Naive thymus-derived CD8-positive, alpha-beta T cell (primary cell): ENCODE results near the gene RORC. TPM values are rescaled to one million over a fixed set of nuclear protein-coding genes. Genes with fewer than 3 reads are reported as not detected.

ENCODE experiments used
- ATAC-seq, 2 donors: fragments of 150-1000 bp; cut with Tn5 transposase in 1 of 2; sonication (Bioruptor Pico), chemical (Tn5 transposase) in 1 of 2; 1 replicate in 1 of 2; 2 replicates in 1 of 2; pipeline ENCODE4 v1.10.0; 2021; ENCODE audit warnings: mild to moderate bottlenecking in 2 of 2, moderate library complexity in 2 of 2
- POLR2A ChIA-PET: fragments of 350-600 bp; sonication (Branson Sonifier 250); formaldehyde crosslinking; loops from one replicate; lab custom pipeline; 2021; ENCODE audit warnings: antibody characterized with exemption; lab: Charles Lee
- DNase-seq, 10 donors: peaks; one replicate each; pipeline versions ENCODE4 v3.0.0 to v3.0.0-alpha.2; 2020 to 2022
- H3K27ac Mint-ChIP-seq, 10 donors: one replicate each; pipeline ENCODE4 v1.8.0; 2020 to 2022; ENCODE audit warnings: mild to moderate bottlenecking in 10 of 10, mixed read lengths in 10 of 10, moderate library complexity in 4 of 10, inconsistent platforms in 1 of 10
- H3K27me3 Mint-ChIP-seq, 5 donors: one replicate each; pipeline ENCODE4 v1.8.0; 2021 to 2022; ENCODE audit warnings: mixed read lengths in 5 of 5
- H3K36me3 Mint-ChIP-seq, 3 donors: one replicate each; pipeline ENCODE4 v1.8.0; 2020 to 2022; ENCODE audit warnings: mixed read lengths in 3 of 3, mild to moderate bottlenecking in 2 of 3, inconsistent platforms in 1 of 3
- H3K4me1 Mint-ChIP-seq, 4 donors: one replicate each; pipeline ENCODE4 v1.8.0; 2021 to 2022; ENCODE audit warnings: mixed read lengths in 4 of 4
- H3K4me3 Mint-ChIP-seq, 10 donors: one replicate each; pipeline ENCODE4 v1.8.0; 2020 to 2022; ENCODE audit warnings: mild to moderate bottlenecking in 10 of 10, mixed read lengths in 10 of 10, moderate library complexity in 6 of 10, inconsistent platforms in 1 of 10
- H3K9me3 Mint-ChIP-seq, 9 donors: one replicate each; pipeline ENCODE4 v1.8.0; 2020 to 2022; ENCODE audit warnings: mixed read lengths in 9 of 9, mild to moderate bottlenecking in 3 of 9, inconsistent platforms in 1 of 9, moderate library complexity in 1 of 9
- polyA plus RNA-seq, 3 donors: library from polyadenylated mRNA; unstranded; fragments of 300-500 nt; fragmentation: Illumina TruSeq; gene quantifications; one replicate each; pipeline ENCODE4 v1.2.3, GENCODE V29; 2021
- total RNA-seq, 8 experiments: library from RNA in 2 of 8; stranded (reverse) in 2 of 8; gene quantifications; one replicate each; pipeline ENCODE4 v1.2.3 and lab custom pipeline; 2021 to 2026

The RORC gene
- total and polyA plus RNA-seq, 5 experiments from 2014 or later: 0.06 TPM; not detected in 4

DNA sequence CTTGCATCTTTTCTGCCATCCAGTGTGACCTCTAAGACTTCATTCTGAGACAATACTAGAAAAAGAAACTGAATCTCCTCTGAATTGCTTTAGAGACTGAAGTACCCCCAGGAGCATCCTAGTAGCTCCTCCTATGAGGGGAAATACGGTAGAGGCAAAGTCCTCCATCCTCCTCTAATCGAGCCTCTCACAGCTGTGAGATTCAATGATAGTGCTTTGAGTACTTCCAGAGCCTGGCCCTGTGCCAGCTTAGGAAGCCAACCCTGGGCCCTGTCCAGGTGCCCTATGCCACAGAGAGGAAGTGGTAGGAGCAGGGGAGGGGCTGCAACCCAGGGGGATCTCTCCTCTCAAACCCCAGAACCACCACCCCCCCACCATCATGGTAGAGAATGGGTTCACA lies 10.7 kb downstream of the RORC start:
- ATAC-seq (peak in 1 of 2 donors; percentile 22), DNase-seq (peak in 1 of 10 donors; percentile 47)
- Mint-ChIP-seq H3K27me3 (no peaks in the 10 kb centered on the region), H3K4me1 (peaks cover 21 to 55% (median 51%) of the 10 kb centered on the region in 4 donors), H3K9me3 (no peaks in the 10 kb centered on the region), H3K27ac (peak overlapping the region in 3 of 10 donors; percentile 19 to 35 (median 28)), H3K4me3 (no peak overlapping the region), H3K36me3 (no peaks in the 10 kb centered on the region)
- POLR2A ChIA-PET: interaction anchor here (0.8 to 0.9 kb wide), 2 partner anchors 8 to 31 kb away, joined by 3 read pairs; partner anchors contain the start of gene TDRKH

DNA sequence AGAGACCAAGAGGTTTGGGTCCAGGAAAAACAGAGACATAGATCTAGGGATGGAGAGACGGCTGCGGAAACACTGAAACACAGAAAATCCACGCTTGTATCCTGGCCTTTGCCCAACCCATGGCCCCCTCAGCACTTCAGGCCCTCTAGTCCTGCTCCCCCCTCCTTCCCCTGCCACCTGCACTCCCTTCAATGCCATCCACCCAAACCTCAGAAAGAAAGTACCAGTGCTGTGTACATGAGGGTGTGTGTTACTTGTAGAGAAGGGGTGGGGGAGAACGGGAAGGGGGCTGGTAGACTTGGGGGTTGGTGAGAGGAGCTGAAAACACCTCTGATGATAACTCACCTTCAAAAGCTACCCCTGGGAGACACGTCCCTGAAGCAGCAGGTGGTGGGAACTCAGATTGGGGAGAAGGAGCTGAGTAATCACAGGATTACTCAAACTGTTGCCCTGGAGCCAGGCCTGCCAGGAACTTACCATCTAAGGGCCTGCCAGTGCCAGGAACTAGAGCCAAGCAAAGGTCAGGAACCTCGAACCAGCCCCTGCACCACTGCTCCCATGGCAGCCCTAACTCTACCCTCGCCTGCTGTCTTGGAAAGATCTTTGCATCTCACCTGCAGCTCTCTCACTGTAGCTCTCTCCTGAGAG lies 11.5 kb downstream of the RORC start:
- Mint-ChIP-seq H3K27ac (peak overlapping the region in 2 of 10 donors; percentile 59 to 79), H3K27me3 (no peaks in the 10 kb centered on the region), H3K4me1 (peaks cover 24 to 57% (median 55%) of the 10 kb centered on the region in 4 donors), H3K36me3 (no peaks in the 10 kb centered on the region), H3K4me3 (no peak overlapping the region), H3K9me3 (no peaks in the 10 kb centered on the region)
- no peak for ATAC-seq
- peak in 1 of 10 donors; percentile 23 for DNase-seq
- POLR2A ChIA-PET: interaction anchor here (0.6 to 0.8 kb wide), 2 partner anchors 9 to 168 kb away, joined by 3 to 9 read pairs; no protein-coding TSS in a partner anchor

DNA sequence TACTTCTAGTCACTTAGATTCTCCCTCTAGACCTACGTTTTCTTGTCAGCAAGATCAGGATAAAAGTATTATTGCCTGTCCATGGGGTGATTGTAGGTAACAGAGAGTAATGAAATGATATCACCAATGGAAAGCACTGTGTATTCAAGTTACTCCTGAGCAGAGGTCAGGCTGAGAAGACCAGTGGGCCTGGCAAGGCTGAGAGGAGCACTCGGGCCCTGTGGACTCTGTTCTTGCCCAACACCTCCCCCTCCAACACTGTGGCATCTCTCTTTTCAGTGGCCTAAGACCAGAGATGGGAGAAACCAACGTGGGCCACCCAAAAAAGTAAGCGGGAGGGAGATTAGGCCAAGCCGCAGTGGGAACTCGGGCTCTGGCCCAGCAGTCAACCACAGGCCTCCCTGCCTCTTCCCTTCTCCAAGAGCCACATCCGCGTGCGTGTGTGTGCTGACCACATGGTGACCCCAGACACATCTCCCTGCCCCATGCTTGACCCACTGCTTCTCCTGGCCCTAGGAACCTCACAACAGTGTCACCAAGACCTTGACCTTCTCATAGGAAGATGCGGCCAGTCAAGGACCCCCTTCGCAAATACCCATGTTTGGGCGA lies 12.3 kb downstream of the RORC start:
- peak overlapping the region in 3 of 10 donors; percentile 9 to 79 (median 59) for H3K27ac Mint-ChIP-seq
- no peak overlapping the region for H3K4me3 Mint-ChIP-seq
- peaks cover 24 to 62% (median 58%) of the 10 kb centered on the region in 4 donors for H3K4me1 Mint-ChIP-seq
- DNase-seq: peak in 1 of 10 donors; percentile 19
- POLR2A ChIA-PET: no interaction called here
- H3K27me3 Mint-ChIP-seq: no peaks in the 10 kb centered on the region
- no peak for ATAC-seq
- no peaks in the 10 kb centered on the region for H3K9me3 Mint-ChIP-seq
- no peaks in the 10 kb centered on the region for H3K36me3 Mint-ChIP-seq

DNA sequence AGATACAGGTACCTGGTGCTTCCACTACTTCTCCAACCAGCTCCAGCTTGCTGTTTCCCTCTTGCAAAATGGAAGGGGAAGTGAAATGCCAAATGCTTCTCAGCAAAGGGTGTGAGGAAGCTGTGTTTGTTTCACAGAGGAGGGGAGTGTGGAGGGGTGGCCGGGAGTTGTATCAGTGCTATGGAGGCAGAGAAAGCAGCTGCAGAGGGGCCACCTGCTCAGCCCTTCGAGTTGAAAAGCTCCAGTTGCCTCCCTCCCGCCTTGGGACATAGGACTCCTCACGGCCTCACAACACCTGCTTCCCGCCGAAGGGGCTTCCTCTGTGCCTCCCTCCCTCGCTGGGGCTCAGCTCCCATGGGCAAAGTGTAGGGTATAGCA lies 14.3 kb downstream of the RORC start:
- DNase-seq (peak in 1 of 10 donors; percentile 26), ATAC-seq (no peak)
- Mint-ChIP-seq H3K36me3 (no peaks in the 10 kb centered on the region), H3K4me1 (peaks cover 27 to 70% (median 65%) of the 10 kb centered on the region in 4 donors), H3K27ac (peak overlapping the region in 2 of 10 donors; percentile 1 to 3), H3K9me3 (no peaks in the 10 kb centered on the region), H3K27me3 (no peaks in the 10 kb centered on the region), H3K4me3 (no peak overlapping the region)
- POLR2A ChIA-PET: interaction anchor here (0.5 kb wide), 1 partner anchor 54 kb away, joined by 3 read pairs; no protein-coding TSS in a partner anchor

DNA sequence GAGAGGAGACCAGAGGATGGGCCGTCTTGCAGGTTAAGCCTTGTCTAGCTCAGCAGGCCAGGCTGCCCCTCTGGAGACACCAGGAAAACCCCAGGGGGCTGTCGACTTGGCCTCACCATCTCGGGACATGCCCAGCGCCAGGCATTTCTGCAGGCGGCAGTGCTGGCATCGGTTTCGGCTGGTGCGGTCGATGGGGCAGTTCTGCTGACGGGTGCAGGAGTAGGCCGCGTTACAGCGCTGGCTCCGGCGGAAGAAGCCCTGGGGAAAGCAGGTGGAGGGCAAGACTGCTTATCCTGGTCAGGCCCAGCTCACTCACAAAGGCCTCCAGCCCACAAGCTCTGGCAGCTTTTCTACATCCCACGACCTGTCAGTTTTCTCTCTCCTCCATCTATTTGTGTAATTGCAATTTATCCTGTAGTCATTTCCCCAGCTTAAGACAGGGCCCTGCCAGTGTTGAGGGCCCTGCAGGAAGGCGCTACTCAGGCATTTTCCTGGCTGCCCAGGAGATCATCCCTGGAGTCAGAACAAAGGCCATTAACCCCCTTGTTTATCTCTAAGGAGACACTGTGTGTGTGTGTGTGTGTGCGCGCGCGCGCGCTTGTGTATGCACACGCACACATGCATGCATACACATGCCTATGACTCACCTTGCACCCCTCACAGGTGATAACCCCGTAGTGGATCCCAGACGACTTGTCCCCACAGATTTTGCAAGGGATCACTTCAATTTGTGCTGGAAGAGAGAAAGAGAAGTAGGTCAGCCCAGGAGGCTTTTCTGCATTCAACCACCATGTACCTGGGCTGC lies 14.9 kb downstream of the RORC start:
- POLR2A ChIA-PET: interaction anchor here (0.5 to 0.9 kb wide), 3 partner anchors 17 to 205 kb away, joined by 3 to 7 read pairs (median 3); no protein-coding TSS in a partner anchor
- H3K36me3 Mint-ChIP-seq: no peaks in the 10 kb centered on the region
- peak overlapping the region in 3 of 10 donors; percentile 22 to 78 (median 78) for H3K4me3 Mint-ChIP-seq
- H3K27me3 Mint-ChIP-seq: no peaks in the 10 kb centered on the region
- H3K4me1 Mint-ChIP-seq: peaks cover 27 to 64% (median 61%) of the 10 kb centered on the region in 4 donors
- peak in 1 of 10 donors; percentile 21 for DNase-seq
- H3K27ac Mint-ChIP-seq: peak overlapping the region in 6 of 10 donors; percentile 1 to 83 (median 32)
- H3K9me3 Mint-ChIP-seq: no peaks in the 10 kb centered on the region
- no peak for ATAC-seq

DNA sequence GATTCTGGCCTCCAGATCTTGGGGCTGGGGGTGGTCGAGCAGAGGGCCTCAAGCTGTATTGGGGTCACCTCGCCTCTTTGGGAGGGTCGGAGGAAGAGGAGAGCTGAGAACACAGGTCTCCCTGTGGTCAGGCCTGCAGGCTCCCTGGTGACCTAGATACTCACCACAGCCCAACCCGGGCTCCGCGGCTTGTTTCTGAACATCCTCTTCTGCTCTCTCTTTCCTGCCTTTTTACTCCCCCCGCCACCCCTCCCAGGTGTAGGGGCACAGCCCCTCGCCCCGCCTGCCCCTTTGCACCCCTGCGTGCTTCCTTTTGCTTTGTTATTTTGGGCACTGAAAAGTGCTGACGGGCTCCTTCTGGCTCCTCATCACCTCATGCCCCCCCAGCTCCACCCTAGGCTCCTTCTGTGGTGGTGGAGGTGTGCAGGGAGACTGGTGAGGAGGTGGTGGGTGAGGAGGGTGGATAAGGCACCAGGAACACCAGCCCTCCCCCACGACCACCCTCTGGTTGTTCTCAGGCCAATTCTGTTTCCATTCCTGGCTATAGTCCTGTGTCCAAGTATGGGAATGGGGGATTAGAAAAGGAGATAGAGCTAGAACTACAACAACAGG lies 15.8 kb downstream of the RORC start:
- Mint-ChIP-seq H3K36me3 (no peaks in the 10 kb centered on the region), H3K4me3 (peak overlapping the region; percentile 34 to 78 (median 62)), H3K4me1 (peaks cover 19 to 55% (median 52%) of the 10 kb centered on the region in 4 donors), H3K27me3 (no peaks in the 10 kb centered on the region), H3K9me3 (no peaks in the 10 kb centered on the region), H3K27ac (peak overlapping the region; percentile 21 to 87 (median 76))
- POLR2A ChIA-PET: interaction anchor here (0.5 to 0.9 kb wide), 2 partner anchors 16 to 204 kb away, joined by 3 to 7 read pairs; no protein-coding TSS in a partner anchor
- peak in 5 of 10 donors; percentile 58 to 75 (median 59) for DNase-seq
- peak; percentile 91 to 92 for ATAC-seq

DNA sequence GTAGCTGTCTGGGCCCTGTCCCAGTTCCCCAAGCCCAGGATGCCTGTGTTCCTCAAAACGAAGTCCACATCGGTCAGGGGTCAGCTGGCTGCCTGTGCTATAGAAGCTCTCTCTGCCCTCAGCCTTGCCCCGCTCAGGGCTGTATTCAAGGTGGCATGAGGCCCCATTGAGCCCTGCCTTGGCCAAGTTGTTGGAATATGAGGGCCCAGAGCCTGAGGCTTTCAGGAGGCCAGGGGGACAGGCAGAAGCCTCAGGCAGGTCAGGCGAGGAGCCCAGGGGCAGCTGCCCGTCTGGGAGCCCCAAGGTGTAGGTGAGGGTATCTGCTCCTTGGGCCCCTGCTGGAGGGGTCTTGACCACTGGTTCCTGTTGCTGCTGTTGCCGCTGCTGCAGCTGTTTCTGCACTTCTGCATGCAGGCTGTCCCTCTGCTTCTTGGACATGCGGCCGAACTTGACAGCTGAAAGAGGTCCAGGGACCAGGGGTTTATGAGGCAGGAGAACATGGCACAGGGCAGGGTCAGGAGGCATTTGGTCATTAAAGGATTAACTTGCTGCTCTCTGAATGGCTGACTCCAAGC lies 16.5 kb downstream of the RORC start:
- no peaks in the 10 kb centered on the region for H3K27me3 Mint-ChIP-seq
- H3K36me3 Mint-ChIP-seq: no peaks in the 10 kb centered on the region
- POLR2A ChIA-PET: no interaction called here
- peak overlapping the region in 5 of 10 donors; percentile 19 to 78 (median 65) for H3K4me3 Mint-ChIP-seq
- H3K4me1 Mint-ChIP-seq: peaks cover 16 to 47% (median 45%) of the 10 kb centered on the region in 4 donors
- H3K27ac Mint-ChIP-seq: peak overlapping the region in 6 of 10 donors; percentile 33 to 83 (median 62)
- DNase-seq (no peak), ATAC-seq (no peak)
- H3K9me3 Mint-ChIP-seq: no peaks in the 10 kb centered on the region

DNA sequence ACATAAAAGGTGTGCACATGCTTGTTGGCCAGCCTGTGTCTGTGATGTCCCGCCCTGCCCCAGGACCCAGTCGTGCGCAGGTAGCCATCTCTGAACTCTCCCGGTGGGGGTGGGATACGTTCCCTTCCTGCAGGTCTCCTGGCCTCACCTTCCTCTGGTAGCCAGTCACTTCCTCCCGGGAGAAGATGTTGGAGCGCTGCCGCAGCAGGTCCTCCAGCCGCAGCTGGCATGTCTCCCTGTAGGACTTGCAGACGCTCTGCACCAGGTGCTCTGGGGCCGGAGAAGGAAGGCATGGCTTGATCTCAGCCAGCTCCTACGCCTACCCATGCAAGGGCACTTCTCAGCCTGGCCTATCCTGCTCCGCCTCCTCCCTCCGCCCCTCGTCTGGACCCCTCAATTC lies 17.2 kb downstream of the RORC start:
- Mint-ChIP-seq H3K4me3 (no peak overlapping the region), H3K9me3 (no peaks in the 10 kb centered on the region), H3K27me3 (no peaks in the 10 kb centered on the region), H3K27ac (peak overlapping the region in 5 of 10 donors; percentile 1 to 57 (median 38)), H3K4me1 (peaks cover 13 to 43% (median 40%) of the 10 kb centered on the region in 4 donors), H3K36me3 (no peaks in the 10 kb centered on the region)
- no peak for ATAC-seq
- POLR2A ChIA-PET: no interaction called here
- no peak for DNase-seq

DNA sequence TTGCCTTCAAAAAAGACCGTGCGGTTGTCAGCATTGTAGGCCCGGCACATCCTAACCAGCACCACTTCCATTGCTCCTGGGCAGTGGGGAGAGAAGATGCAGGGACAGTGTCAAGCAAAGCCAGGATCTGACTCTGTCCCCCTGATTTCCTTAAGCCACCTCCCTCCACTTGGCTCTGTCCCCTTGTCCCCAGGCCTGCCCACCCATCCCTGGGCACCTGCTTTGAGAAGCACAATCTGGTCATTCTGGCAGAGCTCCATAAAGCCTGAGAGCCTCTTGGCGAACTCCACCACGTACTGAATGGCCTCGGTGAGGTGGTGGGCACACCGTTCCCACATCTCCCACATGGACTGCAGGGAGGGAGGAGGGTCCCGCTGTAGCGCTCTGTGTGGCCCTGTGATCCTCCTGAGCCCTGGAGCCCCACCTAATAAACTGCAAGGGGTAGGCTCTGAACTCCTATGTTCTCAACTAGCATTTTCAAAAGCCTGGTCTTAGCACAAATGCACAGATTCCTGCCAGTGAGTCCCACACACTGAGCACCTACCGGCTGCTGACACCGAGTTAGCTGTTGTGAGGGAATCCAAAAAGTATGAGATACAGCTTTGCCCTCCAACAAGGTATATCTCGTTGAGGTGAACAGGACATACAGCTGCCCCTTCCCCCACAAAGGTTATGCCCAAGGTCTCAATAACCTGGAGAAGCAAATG lies 18.2 kb downstream of the RORC start:
- Mint-ChIP-seq H3K9me3 (no peaks in the 10 kb centered on the region), H3K4me1 (peaks cover 13 to 43% (median 39%) of the 10 kb centered on the region in 4 donors), H3K36me3 (no peaks in the 10 kb centered on the region), H3K4me3 (peak overlapping the region in 1 of 10 donors; percentile 30), H3K27ac (peak overlapping the region in 2 of 10 donors; percentile 11 to 34), H3K27me3 (peaks cover 0 to 1% (median 0%) of the 10 kb centered on the region in 5 donors)
- no peak for ATAC-seq
- POLR2A ChIA-PET: no interaction called here
- no peak for DNase-seq

DNA sequence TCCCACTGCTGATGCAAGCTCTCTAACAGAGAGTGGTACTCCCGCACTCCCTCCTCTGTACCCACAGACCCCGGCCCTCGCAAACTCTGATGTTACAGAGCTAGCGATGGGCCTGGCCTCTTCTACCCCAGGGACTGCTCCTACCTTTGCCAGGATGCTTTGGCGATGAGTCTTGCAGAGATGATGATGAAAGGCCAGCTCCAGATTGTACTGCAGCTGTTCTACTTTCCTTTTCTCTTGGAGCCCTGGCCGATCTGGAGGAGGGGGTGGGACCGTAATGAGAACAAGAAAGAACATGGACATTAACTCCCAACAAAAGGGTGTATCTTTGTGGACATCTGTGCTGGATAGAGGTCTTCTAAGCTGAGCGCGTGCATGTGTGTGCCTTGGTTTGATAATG lies 20.4 kb downstream of the RORC start:
- peaks cover 15 to 32% (median 24%) of the 10 kb centered on the region in 4 donors for H3K4me1 Mint-ChIP-seq
- H3K27ac Mint-ChIP-seq: no peak overlapping the region
- H3K36me3 Mint-ChIP-seq: no peaks in the 10 kb centered on the region
- POLR2A ChIA-PET: interaction anchor here (1.2 kb wide), 1 partner anchor 17 kb away, joined by 4 read pairs; no protein-coding TSS in a partner anchor
- ATAC-seq (no peak), DNase-seq (no peak)
- H3K9me3 Mint-ChIP-seq: no peaks in the 10 kb centered on the region
- H3K4me3 Mint-ChIP-seq: no peak overlapping the region
- H3K27me3 Mint-ChIP-seq: peaks cover 0 to 1% (median 0%) of the 10 kb centered on the region in 5 donors

DNA sequence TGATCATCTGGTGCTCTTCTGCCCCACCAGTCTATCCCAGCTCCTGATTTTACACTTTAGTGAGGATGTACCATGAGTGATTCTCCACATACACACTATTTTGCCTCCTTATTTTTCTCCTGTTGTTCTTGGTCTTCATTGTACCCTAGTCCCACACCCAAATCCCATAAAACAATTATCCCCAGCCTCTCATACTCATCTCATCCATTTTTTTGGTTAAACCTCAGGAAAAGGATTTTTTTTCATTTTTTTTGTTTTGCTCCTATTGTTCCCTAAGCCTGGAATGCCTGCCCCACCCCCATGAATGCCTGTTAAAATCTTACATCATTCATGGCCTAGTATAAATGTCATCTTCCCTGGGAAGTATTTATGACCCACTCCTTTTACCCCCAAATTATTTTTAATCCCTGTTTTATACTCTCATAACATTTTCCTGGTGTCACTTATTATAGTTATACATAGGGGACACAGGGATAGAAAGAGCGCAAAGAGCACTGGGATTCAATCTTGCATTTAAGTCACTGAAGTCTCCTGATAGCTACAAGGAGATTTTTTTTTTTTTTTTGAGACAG lies 21.5 kb downstream of the RORC start:
- no peaks in the 10 kb centered on the region for H3K36me3 Mint-ChIP-seq
- H3K4me3 Mint-ChIP-seq: no peak overlapping the region
- H3K27ac Mint-ChIP-seq: no peak overlapping the region
- POLR2A ChIA-PET: interaction anchor here (0.6 kb wide), 1 partner anchor 295 kb away, joined by 3 read pairs; no protein-coding TSS in a partner anchor
- no peaks in the 10 kb centered on the region for H3K9me3 Mint-ChIP-seq
- ATAC-seq: no peak
- H3K27me3 Mint-ChIP-seq: peaks cover 0 to 1% (median 0%) of the 10 kb centered on the region in 5 donors
- peaks cover 8 to 20% (median 14%) of the 10 kb centered on the region in 4 donors for H3K4me1 Mint-ChIP-seq
- DNase-seq: no peak
